HL-60 (cell line): Measurements from ENCODE around the gene KRTAP10-7.
"Not testable (repeated sequence)": the region's sequence is repeated elsewhere in the genome, so short reads cannot be mapped to it uniquely, and the experiment has no call there.

Experiments used
- DNase-seq, 2 experiments: peaks; one replicate each; pipeline ENCODE4 v3.0.0-alpha.2; 2010 to 2020; ENCODE audit warnings: low read depth in 1 of 2, low spot score in 1 of 2
- H3K27ac ChIP-seq: fragments of 250-450 bp; sonication (Bioruptor Pico); replicated peaks from 2 replicates; pipeline ENCODE4 v1.5.1; 2020; ENCODE audit warnings: mild to moderate bottlenecking, moderate library complexity
- H3K27me3 ChIP-seq: fragments of 250-450 bp; sonication (Bioruptor Pico); 2 replicates; pipeline ENCODE4 v1.5.1; 2021; ENCODE audit warnings: mild to moderate bottlenecking, moderate library complexity; ENCODE audit not compliant: insufficient read depth, poor library complexity, severe bottlenecking
- H3K4me3 ChIP-seq: replicated peaks from 2 replicates; pipeline ENCODE4 v1.5.1; 2011; ENCODE audit warnings: mild to moderate bottlenecking, control low read depth, low read length; ENCODE audit not compliant: insufficient read depth
- GABPA ChIP-seq: IDR thresholded peaks from 2 replicates; pipeline ENCODE4 v1.6.1; 2012; ENCODE audit warnings: low read depth
- POLR2AphosphoS5 ChIP-seq: IDR thresholded peaks from 2 replicates; pipeline ENCODE4 v1.6.1; 2012; ENCODE audit warnings: low read depth
- SPI1 ChIP-seq: IDR thresholded peaks from 2 replicates; pipeline ENCODE4 v1.6.1; 2012; ENCODE audit warnings: low read depth, mild to moderate bottlenecking, borderline replicate concordance
- TF ChIP-seq, protein P1 (sequence below): IDR thresholded peaks from one replicate; pipeline ENCODE4 v1.5.1; 2011; ENCODE audit warnings: low read length, control low read depth, inconsistent platforms; ENCODE audit not compliant: insufficient read depth
- TF ChIP-seq, protein P2 (sequence below): IDR thresholded peaks from 2 replicates; pipeline ENCODE4 v1.6.1; 2012; ENCODE audit warnings: low read depth; ENCODE audit not compliant: insufficient replicate concordance

The KRTAP10-7 gene

GRCh38 chr21:44557491-44558328 is 42.7 kb upstream of the KRTAP10-7 start:
- H3K27me3 ChIP-seq = peaks cover 23% of the 10 kb centered on the region
- no peak overlapping the region for H3K4me3 ChIP-seq
- no peak for DNase-seq
- H3K27ac ChIP-seq = no peak overlapping the region
- TF ChIP-seq POLR2AphosphoS5 (no peak), SPI1 (no peak), GABPA (no peak)
- TF ChIP-seq, protein P1, sequence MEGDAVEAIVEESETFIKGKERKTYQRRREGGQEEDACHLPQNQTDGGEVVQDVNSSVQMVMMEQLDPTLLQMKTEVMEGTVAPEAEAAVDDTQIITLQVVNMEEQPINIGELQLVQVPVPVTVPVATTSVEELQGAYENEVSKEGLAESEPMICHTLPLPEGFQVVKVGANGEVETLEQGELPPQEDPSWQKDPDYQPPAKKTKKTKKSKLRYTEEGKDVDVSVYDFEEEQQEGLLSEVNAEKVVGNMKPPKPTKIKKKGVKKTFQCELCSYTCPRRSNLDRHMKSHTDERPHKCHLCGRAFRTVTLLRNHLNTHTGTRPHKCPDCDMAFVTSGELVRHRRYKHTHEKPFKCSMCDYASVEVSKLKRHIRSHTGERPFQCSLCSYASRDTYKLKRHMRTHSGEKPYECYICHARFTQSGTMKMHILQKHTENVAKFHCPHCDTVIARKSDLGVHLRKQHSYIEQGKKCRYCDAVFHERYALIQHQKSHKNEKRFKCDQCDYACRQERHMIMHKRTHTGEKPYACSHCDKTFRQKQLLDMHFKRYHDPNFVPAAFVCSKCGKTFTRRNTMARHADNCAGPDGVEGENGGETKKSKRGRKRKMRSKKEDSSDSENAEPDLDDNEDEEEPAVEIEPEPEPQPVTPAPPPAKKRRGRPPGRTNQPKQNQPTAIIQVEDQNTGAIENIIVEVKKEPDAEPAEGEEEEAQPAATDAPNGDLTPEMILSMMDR = no peak
- TF ChIP-seq, protein P2, sequence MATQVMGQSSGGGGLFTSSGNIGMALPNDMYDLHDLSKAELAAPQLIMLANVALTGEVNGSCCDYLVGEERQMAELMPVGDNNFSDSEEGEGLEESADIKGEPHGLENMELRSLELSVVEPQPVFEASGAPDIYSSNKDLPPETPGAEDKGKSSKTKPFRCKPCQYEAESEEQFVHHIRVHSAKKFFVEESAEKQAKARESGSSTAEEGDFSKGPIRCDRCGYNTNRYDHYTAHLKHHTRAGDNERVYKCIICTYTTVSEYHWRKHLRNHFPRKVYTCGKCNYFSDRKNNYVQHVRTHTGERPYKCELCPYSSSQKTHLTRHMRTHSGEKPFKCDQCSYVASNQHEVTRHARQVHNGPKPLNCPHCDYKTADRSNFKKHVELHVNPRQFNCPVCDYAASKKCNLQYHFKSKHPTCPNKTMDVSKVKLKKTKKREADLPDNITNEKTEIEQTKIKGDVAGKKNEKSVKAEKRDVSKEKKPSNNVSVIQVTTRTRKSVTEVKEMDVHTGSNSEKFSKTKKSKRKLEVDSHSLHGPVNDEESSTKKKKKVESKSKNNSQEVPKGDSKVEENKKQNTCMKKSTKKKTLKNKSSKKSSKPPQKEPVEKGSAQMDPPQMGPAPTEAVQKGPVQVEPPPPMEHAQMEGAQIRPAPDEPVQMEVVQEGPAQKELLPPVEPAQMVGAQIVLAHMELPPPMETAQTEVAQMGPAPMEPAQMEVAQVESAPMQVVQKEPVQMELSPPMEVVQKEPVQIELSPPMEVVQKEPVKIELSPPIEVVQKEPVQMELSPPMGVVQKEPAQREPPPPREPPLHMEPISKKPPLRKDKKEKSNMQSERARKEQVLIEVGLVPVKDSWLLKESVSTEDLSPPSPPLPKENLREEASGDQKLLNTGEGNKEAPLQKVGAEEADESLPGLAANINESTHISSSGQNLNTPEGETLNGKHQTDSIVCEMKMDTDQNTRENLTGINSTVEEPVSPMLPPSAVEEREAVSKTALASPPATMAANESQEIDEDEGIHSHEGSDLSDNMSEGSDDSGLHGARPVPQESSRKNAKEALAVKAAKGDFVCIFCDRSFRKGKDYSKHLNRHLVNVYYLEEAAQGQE = no peak

- H3K27ac ChIP-seq, H3K4me3 ChIP-seq, DNase-seq: not testable (repeated sequence)
- H3K27me3 ChIP-seq = peaks cover 23% of the 10 kb centered on the region
These were observed 42.1 kb upstream of the KRTAP10-7 start for GRCh38 chr21:44558329-44558675.

DNA sequence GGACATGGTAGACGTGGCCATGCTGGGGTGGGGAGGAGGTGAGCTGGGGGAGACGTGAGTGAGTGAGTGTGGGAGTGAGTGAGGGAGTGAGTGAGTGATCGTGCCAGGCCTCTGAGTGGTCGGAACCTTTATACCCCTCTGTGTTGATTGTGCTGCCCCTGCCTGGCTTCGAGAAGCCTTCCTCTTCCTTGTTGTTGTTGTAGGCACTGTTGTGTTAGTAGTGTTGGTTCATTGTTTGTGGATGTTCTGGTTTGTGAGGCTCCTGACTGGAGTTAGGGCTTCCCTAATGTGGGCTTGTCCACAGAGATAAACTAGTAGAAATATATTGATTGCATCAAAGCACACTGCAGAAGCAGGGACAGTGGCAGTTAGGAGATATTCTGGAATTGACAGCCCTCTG is 41.7 kb upstream of the KRTAP10-7 start, which contains the start of gene KRTAP10-3:
TSS of gene KRTAP10-3 (minus strand) at position 101 of the 400 bp plus-strand sequence. CDS start at position 21, 80 bp downstream.
- H3K27ac ChIP-seq = no peak within 1 kb of the TSS
- peaks cover 23% of the 10 kb centered on the region for H3K27me3 ChIP-seq
- no peak for DNase-seq
- H3K4me3 ChIP-seq = no peak within 1 kb of the TSS
- TF ChIP-seq, protein P2 = no peak
- TF ChIP-seq GABPA (no peak), POLR2AphosphoS5 (no peak)
- TF ChIP-seq, protein P1 = no peak

DNA sequence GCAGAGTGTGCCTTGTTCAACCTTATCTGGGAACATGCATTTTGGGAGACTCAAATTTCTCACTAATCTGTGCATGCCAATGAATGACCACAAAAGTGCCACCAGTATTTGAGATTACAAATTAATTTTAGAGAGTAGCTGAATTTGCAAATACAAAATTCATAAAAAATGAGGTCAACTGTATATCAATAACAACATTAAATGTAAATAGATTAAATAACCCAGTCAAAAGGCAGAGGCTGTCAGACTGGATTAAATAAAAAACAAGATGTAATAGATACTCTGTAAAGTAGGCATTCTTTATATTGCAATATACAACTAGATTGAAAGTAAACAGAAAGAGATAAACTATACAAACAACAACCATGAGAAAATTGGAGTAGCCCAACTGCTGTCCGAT is 36.3 kb upstream of the KRTAP10-7 start:
- Histone ChIP-seq H3K4me3 (no peak overlapping the region), H3K27ac (no peak overlapping the region), H3K27me3 (peaks cover 3% of the 10 kb centered on the region)
- DNase-seq = no peak
- no peak for TF ChIP-seq GABPA
- TF ChIP-seq, protein P2 = no peak
- TF ChIP-seq POLR2AphosphoS5 = no peak
- TF ChIP-seq, protein P1 = no peak
- no peak for TF ChIP-seq SPI1
